NCI-H748 treated with DMSO at 0.1 percent for 48 hours (cell line): ENCODE measurements around the gene PEAK3.

Experiments used
- DNase-seq: peaks from one replicate; lab custom pipeline; 2025; lab: John Stamatoyannopoulos, UW

The PEAK3 gene

DNA sequence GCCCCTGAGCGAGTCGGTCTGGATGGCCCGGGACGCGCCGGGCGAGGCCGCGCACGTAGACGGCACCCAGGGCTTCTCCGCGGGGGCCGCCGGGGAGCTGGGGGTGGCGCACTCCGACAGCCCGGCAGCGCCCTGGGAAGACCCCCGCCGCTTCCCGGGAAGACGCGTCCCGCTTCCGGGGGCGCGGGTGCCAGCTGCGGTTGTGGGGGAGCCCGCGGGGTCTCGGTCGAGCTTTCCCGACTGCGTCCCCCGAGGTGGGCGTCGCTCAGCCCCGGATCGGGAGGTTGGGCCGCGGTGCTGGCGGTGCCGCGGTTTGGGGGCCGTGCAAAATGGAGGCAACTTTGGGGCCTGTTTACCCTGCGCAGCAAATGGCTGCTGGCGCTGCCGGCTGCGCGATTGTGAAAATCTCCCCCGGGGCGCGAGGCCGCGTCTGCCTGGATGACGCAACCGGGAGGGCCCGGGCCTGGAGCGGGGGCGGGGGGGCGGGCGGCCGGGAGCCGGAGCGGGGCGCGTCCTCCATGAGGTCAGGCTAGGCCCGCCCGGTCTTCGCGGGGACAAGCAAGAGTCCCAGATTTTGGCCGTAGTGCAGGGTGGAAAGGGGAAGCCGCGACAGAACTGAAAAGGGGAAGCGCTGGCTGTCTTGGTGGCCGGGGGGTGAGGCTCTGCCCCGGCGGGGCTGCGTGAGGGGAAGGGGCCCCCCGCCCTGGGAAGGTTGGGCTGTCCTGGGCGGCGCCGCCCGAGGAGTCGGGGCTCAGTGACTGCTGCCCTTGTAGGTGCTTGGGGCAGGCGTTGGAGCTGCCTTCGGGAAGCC is 11.3 kb downstream of the PEAK3 start:
- no peak for DNase-seq

DNA sequence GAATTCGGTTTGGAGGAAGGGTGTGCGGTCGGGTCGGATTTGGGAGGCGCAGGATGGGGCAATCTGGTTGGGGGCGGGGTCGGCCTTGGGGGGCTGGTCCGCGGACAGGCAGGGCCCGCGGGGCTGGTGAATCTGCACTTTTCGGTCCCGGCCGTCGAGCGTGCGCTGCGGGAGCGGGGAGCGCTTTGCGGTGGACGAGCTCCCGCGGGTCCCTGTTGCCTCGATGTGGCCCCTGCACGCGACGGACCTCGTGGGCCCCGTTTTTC is 11.9 kb downstream of the PEAK3 start:
- DNase-seq, result no peak

DNA sequence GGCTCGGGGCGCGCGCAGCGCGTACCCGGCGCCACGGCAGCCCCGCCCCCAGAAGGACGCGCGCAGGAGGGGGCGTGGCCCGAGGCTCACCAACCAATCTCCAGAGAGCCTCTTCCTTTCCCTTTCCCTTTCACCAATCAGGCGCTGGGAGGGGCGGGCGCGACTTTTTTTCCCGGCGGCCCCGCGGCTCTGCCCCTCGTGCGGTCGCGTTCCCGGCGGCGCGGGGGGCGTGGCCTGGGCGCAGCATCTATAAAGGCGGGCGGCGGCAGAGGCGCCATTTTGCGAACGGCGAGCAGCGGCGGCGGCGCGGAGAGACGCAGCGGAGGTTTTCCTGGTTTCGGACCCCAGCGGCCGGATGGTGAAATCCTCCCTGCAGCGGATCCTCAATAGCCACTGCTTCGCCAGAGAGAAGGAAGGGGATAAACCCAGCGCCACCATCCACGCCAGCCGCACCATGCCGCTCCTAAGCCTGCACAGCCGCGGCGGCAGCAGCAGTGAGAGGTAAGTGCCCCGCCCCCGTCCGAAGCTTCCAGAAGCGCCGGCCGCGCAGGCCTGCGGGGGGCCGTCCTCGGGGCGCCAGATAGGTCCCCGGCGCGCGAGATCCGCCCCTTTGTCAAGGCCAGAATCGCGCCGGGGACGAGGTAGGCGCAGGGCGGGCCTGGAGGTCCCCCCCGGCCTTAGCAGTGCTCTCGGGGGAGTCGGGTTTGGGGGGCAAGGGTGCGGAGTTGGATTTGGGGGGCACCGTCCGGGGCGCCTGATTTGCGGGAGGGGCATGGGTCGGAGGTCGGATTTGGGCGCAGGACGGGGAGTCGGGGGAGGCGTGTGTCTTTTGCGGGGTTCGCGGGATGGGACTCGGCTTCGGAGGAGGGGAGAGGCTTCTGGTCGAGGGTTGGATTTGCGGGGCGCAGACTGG is 12.5 kb downstream of the PEAK3 start:
- DNase-seq, result peak; percentile 71

DNA sequence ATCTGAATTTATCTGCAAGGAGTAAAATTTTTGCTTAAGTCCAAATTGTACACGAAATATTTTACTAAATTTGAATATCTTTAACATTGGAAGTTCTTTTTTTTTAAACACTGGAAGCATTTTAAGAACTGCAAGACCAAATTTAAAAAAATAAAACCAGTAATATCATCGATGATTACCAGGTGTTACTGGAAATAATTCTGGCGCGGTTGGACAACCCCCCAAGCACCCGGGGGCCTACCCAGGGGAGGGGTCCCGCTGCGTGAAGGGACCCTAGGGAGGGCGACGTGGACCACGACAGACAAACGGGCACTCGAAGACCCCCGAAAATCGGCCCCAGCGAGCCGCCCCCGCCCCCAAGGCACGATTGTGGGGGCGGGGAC is 13.1 kb downstream of the PEAK3 start:
- no peak for DNase-seq

DNA sequence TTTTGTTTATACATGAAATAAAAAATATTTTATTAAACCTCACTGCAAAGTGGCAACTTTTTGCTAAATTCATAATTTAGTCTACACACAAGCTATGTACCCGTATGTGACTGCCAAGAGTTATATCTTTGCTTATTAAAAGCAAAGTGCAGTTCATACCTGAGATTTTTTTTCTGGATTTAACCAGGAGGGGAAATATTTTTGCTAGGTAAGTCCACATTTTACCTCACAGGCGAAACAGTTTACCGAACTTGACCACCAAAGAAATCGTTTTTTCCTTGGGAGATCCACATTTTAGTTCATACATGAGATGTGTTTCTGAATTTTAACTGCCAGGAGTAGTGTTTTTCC is 13.5 kb downstream of the PEAK3 start:
- DNase-seq, result no peak

DNA sequence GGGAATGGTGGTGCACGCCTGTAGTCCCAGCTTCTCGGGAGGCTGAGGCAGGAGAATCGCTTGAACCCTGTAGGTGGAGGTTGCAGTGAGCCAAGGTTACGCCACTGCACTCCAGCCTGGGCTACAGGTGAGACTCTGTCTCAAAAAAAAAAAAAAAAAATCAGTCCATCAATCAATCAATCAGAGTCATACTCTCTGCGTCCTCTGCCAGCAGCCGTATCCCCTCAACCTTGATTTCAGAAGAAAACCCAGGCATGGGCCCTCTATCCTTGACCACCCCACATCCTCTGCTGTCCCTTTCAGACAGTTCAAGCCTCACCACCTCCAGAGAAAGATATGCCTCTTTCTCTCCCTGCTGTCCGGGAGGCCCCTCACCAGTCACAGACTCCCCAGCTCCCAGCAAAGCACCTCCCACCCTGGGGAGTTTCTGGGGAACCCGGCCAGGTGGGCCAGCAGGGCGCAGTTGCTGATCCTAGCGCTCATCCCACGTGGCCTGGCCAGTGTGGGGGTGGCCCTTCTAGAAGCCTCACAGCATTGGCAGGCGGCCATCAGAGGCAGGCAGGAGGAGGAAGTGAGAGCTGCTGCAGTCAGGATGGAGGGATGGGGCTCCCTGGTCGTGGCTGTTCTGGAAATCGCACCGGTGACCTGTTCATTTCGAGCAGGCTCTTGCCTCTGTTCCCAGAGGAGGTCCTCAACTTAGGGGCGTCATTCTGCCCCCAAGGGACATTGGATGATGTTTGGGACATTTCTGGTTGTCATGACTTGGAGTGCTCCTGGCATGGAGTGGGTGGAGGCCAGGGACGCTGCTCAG is 15.6 kb downstream of the PEAK3 start:
- DNase-seq, result no peak

DNA sequence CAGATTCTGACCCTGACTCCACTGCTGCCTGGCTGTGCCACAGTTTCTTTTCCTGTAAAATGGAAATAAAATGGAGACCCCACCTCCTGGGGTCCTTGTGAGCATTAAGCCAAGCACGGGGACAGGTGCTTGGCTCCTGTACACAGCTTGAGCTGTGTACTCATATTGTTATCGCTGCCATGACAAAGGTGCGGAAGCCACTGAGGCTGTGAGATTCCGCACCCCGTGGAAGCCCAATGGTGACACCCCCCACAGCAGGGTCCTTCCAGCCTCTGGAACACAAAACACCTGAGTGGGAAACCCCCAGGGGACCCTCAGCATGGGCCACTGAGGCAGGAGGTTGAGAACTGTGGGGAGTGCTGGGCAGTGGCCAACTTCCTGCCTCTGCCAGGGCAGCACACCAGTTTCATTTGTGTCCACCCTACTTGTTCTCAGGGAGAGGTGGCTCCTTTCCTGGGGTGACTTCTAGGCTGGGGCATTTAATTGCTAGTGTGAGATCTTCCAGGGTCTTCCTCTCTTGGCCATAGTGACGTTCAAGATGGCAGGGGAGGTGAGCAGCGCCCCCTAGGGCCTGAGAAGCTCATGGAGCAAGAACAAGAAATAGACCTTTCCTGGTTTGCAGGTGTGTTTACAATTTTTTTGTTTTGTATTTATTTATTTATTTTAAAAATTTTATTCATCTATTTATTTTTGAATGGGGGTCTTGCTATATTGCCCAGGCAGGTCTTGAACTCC is 20.4 kb downstream of the PEAK3 start:
- no peak for DNase-seq

DNA sequence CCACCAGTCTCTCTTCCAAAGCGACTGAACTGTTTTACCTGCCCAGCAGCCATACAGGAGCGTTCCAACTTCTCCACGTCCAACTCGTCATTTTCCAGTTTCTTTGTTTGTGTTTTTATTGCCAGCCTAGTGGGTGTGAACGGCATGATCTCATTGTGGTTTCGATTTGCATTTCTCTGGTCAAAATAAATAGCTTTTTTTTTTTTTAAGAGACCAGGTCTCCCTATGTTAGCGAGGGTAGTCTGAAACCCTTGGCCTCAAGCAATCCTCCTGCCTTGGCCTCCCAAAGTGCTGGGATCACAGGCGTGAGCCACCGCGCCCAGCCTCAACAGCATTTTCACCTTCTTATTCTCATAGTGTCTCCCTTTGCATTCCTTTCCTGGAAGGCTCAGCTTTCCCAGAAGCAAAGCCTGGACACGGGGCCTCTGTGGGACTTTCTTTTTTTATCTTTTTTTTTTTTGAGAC is 21.6 kb downstream of the PEAK3 start:
- no peak for DNase-seq

DNA sequence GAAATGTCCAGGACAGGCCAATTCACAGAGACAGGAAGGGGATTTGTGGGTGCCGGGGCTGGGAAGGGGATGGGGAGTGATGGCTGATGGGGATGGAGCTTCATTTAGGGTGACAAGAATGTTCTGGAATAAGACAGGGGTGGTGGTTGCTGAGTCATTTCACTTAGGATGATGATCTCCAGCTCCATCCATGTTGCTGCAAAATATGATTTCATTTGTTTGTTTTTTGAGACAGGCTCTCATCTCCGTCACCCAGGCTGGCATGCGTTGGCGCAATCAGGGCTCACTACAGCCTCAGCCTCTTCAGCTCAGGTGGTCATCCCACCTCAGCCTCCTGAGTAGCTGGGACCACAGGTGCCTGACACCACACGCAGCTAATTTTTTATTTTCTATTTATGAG is 22.6 kb downstream of the PEAK3 start:
- no peak for DNase-seq

DNA sequence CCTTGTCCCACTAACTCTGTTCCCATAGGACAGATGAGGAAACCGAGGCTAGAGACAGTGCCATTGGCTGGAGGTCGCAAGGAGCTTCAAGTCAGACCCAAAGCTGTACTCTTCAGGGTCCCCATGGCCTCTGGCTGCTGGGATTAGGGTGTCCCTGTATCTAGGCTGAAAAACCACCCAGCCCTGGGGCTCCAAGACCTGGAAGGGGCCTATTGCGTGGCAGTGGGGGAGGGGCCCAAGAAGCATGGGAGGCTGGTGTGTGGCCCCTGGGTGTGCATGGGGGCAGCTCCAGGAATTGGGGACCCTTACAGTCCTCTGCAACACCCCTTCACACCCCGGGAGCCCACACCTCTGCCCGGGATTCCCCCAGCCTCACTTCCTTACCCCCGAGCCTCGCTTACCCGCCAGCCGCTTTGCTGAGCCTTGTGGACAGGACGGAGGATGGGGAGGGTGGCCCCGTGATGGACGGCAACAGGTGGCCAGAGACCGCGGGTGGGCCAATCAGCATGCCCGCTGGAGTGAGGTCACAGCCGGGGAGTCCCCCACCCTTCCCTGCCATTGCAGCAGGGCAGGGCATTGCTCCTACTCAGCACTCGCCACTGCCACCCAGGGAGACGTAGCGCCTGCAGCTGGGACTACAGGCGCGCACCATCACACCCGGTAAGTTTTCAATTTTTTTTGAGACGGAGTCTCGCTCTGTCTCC is 25.8 kb downstream of the PEAK3 start, which contains the start of gene JSRP1:
JSRP1 (minus strand) TSS at position 436 of the 704 bp plus-strand sequence. CDS start 1,103 bp downstream, outside the sequence.
- DNase-seq, result no peak

DNA sequence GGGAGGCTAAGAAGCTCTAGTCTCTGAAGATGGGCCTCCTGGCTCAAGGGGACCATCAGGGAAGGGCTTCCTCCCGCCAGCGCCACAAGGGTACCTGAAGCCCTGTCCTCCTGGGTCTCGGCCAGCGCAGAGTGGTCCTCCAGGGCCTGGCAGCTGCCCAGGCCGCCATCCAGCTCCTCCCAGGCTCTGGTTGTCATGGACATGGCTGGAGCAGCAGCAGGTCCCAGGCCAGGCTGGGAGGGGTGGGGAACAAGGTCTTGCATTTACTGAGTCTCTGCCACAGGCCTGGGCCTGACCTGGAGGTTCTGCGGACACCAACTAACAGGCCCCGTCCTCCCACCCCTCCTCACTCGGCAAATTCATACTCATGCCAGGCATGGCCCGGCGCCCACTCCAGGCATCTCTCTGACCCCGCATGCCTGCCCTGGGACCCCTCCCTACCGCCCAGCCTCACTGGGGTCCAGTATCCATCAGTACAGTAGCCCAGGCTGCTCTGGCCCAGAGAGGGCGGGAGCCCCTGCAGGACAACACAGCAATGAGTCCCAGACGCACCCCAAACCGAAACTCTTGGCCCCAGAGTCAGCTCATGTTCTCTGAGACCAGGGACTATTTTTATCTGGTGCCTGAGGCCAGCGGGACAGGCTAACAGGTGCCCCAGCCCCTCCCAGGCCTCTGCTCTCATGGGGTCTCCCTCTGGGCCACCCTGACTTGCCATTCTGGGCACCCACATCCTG is 26.7 kb downstream of the PEAK3 start:
- no peak for DNase-seq

DNA sequence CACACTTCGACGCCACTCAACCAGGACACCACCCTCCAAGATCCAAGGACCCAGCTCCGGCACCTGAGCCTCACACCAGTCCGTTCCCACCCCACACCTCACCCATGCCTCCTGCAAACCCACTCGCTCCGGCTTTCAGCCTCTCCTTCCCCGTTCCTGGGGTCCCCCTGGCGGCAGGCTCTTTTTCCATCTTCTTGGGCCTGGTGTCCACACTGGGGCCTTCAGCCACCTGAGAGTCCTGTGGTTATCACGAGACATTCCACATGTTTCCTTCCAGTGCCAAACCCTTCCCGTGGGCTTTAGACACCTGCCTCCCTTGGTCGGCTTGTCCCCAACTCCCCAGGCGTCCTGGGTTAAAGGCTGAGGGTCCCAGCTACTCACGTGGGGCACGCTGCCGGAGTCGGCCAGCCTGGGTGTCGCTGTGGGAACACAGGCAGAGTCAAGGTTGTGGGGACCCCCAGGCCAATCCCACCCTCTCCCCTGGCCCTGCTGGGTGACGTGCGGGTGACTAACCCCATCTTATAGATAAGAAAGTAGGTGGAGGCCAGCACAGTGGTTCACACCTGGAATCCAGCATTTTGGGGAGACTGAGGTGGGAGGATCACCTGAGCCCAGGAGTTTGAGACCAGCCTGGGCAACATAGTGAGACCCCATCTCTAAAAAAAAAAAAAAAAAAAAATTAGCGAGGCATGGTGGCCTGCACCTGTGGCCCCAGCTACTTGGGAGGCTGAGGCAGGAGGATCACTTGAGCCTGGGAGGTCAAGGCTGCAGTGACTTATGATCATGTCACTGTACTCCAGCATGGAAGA is 27.7 kb downstream of the PEAK3 start:
- no peak for DNase-seq

DNA sequence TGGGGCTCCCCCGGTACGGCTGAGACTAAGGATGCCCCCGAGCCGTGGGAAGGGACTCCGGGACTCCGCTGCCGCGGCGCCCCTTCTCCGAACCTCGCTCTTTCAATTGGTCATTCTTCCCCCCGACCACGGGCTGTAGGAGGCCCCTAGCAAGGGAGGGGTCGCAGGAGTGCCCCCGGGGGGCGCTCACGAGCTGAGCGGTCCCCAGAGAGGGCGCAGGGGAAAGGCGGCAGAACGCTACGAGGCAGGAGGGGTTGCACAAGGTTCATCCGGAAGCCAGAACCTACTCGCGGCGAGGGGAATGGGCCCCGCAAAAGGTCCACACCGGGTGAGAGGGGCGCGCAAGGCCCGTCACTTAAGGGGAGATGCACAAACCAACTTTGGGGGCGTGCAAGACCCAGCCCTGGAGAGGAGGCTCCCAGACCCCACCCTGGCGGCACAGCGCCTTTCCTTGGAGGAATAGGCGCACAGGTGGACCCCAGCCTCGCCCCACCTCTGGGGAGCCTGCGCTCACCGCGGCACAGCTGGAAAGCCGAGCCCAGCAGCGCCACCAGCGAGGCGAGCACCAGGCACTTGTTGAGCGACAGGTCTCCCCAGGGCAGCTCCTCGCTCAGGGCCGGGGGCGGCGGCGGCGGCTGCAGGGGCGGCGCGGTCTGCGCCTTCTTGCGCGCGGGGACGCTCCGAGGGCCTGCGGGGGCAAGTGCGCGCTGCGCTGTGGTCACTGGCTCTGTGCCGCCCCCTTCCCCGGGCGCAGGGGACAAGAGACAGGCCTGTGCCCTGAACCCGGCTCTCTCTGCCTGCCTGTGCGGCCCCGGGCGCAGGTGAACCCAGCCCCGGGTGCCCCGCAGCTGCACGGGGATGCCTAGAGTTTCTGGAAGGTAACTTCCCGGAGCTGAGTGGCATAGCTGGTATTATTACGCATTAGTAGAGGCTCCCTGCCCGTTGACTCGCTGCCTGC is 28.6 kb downstream of the PEAK3 start:
- DNase-seq, result no peak

DNA sequence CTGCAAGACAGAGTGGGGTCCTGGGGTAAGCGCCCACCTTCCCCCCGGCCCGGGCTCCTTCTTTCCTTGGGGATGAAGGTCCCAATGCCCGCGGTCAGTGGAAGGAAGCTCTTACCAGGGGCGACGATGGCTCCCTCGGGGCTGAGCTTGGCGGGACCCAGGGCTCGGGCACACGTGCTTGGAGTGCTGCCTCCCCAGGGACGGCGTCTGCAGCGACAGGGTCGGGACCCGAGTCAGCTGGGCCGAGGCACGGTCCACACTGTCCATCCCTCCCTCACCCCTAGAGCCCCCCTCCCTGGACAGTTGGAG is 29.2 kb downstream of the PEAK3 start:
- DNase-seq, result no peak

DNA sequence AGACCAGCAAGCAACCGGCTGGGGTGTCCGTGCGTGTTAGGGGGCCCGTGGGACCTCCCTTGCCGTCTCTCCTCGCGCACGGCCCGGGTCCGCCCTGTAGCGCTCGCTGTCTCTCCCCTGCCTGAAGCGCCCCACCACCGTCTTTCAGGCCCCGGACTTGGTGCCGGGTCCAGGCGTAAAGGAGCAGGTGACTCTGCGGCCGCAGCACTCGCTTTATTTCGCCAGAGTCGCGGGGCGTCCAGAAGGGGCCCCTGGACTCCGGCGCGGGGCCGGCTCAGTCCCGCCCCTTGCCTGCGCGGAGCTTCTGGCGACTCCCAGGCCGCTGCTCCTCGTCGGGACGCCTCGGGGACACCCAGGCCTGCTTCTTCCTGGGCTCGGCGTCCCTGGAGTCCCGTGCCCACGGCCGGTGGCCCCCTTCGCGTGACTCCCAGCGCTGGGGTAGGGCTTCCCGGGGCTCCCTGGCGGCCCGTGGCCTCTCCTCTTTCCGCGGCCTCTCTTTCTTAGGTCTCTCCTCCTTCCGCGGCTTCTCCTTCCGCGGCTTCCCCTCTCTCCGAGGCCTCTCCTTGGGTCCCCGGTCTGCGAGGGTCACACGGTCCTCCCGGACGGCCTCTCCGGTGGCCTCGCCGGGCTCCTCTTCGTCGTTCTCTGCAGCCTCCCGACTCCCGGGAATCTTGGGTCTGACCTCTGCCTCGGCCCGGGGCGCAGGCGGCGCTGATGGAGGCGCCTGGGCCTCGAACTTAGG is 29.7 kb downstream of the PEAK3 start:
- DNase-seq, result no peak

DNA sequence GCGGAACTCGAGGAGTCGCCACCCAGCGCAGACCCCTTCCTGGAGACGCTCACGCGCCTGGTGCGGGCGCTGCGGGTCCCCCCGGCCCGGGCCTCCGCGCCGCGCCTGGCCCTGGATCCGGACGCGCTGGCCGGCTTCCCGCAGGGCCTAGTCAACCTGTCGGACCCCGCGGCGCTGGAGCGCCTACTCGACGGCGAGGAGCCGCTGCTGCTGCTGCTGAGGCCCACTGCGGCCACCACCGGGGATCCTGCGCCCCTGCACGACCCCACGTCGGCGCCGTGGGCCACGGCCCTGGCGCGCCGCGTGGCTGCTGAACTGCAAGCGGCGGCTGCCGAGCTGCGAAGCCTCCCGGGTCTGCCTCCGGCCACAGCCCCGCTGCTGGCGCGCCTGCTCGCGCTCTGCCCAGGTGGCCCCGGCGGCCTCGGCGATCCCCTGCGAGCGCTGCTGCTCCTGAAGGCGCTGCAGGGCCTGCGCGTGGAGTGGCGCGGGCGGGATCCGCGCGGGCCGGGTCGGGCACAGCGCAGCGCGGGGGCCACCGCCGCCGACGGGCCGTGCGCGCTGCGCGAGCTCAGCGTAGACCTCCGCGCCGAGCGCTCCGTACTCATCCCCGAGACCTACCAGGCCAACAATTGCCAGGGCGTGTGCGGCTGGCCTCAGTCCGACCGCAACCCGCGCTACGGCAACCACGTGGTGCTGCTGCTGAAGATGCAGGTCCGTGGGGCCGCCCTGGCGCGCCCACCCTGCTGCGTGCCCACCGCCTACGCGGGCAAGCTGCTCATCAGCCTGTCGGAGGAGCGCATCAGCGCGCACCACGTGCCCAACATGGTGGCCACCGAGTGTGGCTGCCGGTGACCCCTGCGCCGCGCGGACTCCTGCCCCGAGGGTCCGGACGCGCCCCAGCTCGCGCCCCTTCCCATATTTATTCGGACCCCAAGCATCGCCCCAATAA is 30.6 kb downstream of the PEAK3 start:
- DNase-seq, result no peak

DNA sequence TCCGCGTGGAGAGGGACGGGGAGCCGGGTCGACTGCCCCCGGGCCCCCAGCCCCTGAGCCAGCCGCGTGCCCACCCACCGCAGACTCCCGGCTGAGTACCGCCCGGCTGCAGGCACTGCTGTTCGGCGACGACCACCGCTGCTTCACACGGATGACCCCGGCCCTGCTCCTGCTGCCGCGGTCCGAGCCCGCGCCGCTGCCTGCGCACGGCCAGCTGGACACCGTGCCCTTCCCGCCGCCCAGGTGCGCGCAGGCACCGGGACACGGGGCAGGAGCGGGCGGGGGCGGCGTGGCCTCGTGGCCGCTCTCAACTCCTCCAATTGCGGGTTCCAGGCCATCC is 31.2 kb downstream of the PEAK3 start:
- DNase-seq, result no peak
